Frontal cortex (tissue), 4 donors: ENCODE results near the gene FRMD4B. TPM values are rescaled to one million over a fixed set of nuclear protein-coding genes. Genes with fewer than 3 reads are reported as not detected.

Experiments used
- DNase-seq, 2 donors: peaks; one replicate each; pipeline ENCODE4 v3.0.0; 2012; ENCODE audit warnings: low spot score in 2 of 2
- FAIRE-seq: peaks from 2 replicates; lab custom pipeline; 2012; peaks lifted over from hg19 to GRCh38; lab: Jason Lieb, UNC
- total RNA-seq: library from RNA; depleted of rRNA; stranded (reverse); fragments of >200 nt; gene quantifications from one replicate; pipeline ENCODE4 v1.2.3, GENCODE V29; 2014
- donor health status: control.
- donor health status: control.
- donor health status: control.

Gene FRMD4B
- total RNA-seq, 1 donor from 2014 or later: 72.2 TPM

DNA sequence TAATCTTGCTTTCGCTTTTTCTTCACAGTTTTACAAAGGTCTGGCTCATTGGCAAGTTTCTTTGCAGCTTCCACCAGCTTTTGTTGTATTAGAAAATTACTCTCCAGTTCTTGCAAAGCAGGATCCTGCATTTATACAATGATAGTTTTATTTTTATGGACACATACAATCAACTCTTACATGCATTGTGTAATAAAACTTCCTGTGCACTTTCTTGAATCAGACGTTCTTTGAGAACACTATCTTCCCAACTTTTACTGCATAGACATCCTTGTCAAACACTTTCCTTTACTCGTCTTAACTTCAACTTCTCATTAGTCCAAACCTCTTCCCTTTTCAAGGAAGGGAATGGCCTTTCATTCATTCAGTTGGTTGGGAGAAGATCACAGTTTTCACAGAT lies 192.1 kb downstream of the FRMD4B start:
- no peak for DNase-seq
- FAIRE-seq: no peak

- DNase-seq: no peak
- FAIRE-seq: no peak
These were observed 194.4 kb downstream of the FRMD4B start for GRCh38 chr3:69191516-69191915.

GRCh38 chr3:69189487-69189886 lies 196.4 kb downstream of the FRMD4B start:
- no peak for FAIRE-seq
- no peak for DNase-seq

DNA sequence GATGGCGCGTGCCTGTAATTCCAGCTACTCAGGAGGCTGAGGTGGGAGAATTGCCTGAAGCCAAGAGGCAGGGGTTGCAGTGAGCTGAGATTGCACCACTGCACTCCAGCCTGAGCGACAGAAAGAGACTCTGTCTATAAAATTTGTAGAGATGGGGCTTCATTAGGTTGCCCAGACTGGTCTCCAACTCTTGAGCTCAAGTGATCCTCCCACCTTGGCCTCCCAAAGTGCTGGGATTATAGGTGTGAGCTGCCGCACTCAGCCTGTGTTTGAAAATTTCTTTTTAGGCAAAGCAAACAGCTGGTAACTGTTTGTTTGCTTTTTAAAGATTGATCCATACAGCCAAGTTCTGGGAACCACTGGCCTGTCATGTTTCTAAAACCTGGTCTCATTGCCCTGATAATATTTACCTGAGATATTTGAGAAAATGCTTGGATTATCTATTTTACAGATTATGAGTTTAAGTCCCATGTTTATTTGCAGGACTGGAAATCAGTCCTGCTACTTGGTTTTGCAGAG lies 199.3 kb downstream of the FRMD4B start:
- no peak for FAIRE-seq

GRCh38 chr3:69182588-69183316 lies 203.1 kb downstream of the FRMD4B start:
- FAIRE-seq (no peak), DNase-seq (no peak)

More for the DNA sequence above, 199.3 kb downstream of the FRMD4B start:
- DNase-seq: no peak

DNA sequence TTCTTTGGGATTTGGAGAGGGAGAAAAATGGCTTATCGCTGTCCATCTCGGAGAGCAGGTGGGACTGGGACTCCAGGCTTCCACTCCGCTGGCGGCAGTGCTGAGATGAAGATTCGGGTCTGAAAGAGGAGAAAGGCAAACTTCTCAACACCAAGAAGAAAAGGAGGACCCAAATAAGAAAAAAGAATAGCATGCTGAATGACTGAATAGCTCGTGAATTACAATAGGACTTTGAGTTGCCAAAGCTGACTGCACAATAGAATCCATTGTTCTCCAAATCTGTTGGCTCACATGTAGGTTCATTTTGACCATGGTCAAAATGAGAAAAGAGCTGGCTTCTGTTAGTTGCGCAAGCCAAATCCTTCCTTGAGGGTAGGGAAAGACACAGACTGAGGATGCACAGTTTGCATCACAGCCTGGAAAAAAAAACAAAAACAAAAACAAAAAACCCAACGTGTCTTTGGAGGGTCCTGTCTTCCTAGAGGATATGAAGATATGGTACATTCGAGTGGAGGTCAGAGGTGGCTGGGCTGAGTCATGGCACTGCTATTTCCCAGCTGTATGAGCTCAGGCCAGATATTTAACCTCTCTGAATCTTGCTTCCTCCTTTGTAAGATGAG lies 204.2 kb downstream of the FRMD4B start:
- no peak for DNase-seq
- FAIRE-seq: peak; percentile 24

GRCh38 chr3:69180869-69181591 lies 204.9 kb downstream of the FRMD4B start:
- no peak for FAIRE-seq
- no peak for DNase-seq

DNA sequence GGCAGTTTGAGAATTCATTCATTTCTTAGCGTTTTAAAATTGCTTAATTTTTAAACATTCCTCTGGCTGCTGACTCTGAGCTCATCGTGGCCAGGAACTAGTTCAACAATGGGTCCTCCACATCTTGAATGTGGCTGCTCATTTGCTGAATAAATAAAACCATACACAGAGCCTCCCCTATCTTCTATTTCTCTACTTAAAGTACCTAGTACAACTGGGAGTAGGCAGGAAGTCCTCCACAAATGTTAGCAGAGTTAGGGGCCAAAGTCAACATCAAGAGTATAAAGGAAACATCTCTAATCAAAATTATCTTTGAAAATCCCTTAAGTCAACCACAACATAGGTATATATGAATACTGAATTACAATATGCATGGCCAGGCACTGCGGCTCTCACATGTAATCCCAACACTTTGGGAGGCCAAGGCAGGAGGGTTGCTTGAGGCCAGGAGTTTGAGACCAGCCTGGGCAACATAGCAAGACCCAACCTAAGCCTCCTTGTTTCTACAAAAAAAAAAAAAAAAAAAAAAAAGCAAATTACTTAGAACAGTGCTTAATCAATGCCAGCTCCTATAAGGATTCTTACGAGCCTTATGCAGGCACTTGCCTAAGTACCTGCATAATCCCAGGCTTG lies 206.0 kb downstream of the FRMD4B start:
- FAIRE-seq (no peak), DNase-seq (no peak)

- DNase-seq (no peak), FAIRE-seq (no peak)
These were observed 206.8 kb downstream of the FRMD4B start for GRCh38 chr3:69178838-69179739.

GRCh38 chr3:69178082-69178481 lies 207.8 kb downstream of the FRMD4B start:
- no peak for FAIRE-seq
- no peak for DNase-seq

DNA sequence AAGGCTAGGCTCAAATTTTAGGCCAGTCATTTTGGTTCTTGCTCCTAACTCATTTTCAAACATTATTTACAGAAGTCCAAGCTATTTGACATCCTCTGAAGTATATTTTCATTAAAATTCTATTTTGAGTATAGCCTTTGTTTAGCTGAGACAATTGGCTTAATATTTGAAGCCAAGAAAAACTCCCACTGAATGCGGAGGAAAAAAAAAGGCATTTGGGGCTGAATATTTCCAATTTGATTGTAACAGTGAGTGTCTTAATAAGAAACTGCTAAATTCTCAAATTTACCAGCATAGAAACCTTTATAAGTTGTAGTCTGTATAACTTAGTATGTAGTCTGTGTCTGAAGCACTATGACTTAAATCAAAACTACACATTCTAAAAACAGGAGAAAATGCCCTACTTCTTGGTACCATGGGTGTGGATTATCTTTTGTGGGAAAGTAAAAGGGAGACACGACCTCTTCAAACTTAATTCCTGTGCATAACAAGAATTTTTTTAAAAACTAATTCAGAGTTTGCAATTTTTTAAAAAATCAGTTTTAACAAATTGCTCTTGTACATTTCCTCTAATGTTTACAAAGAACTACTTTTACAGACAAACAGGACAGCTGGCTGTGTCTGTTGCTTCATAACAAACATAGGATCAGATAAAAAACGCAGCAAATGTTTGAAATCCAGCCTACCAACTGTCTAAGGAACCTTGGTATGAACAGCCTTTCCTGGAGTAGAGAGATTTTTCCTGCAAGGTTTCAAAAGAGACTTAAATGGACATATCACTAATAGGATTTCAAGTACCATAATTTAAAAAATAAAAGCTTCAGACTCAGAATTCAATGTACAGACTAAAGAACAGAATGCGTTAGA lies 210.8 kb downstream of the FRMD4B start:
- peak; percentile 44 for FAIRE-seq

GRCh38 chr3:69174445-69174844 lies 211.4 kb downstream of the FRMD4B start:
- no peak for DNase-seq
- FAIRE-seq: no peak

More for the DNA sequence above, 210.8 kb downstream of the FRMD4B start:
- no peak for DNase-seq

- FAIRE-seq: peak; percentile 10
- no peak for DNase-seq
These were observed 213.8 kb downstream of the FRMD4B start for GRCh38 chr3:69172058-69172457.

DNA sequence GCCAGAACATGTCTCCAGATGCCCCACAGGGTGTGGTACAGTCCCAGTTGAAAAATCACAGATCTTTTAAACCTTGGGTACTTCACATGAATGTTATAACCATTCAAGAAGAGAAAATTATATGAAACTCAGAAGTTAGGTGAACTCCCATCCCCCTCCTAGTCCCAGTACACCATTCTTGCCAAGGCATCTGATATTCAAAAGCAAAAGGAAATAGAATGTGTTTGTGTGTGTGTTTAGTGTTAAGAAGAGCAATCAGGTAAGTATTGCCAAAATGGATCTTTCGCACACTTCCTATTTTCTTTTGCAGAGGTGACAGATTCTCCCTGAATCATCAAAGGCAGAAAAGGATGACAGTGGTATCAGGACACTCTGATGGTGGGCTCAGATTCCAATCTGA lies 219.4 kb downstream of the FRMD4B start:
- no peak for DNase-seq

DNA sequence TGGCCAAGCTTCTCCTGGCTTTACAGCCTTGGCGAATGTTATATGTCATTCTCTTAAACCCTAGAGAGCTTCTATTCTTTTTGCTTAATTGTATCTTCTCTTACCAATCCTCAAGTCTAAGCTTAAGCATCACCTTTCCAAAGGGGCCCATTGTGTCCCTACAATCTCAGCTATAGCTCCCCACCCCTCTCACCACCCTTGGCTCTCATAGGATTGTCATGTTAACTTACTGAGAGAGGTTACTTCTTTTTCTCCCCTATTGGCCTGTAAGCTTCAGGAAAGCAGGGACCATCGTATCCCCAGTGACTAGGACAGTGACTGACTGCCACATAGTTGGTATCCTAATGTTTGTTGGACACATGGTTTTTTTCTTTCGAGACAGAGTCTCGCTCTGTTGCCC lies 220.1 kb downstream of the FRMD4B start:
- DNase-seq (no peak), FAIRE-seq (no peak)

More for the DNA sequence above, 219.4 kb downstream of the FRMD4B start:
- FAIRE-seq: no peak

DNA sequence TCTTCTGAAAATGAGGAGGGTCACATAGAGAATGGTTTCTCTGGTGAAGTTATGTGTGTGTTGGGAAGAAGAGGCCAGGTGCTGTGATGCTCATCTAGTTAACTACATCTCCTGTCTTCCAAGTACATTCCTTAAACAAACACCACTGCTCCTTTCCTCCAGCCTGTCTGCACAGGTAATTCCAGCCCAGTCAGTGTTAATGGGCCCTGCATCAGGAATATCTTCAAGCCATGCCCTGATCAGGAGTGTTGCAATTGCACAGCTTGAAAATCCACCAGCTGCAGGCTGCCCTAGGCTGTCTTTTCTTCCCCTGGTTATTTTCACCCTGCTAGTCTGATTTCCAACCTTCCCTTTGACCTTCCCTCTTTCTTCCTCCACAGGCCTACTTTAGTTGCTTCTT lies 221.6 kb downstream of the FRMD4B start:
- no peak for FAIRE-seq

DNA sequence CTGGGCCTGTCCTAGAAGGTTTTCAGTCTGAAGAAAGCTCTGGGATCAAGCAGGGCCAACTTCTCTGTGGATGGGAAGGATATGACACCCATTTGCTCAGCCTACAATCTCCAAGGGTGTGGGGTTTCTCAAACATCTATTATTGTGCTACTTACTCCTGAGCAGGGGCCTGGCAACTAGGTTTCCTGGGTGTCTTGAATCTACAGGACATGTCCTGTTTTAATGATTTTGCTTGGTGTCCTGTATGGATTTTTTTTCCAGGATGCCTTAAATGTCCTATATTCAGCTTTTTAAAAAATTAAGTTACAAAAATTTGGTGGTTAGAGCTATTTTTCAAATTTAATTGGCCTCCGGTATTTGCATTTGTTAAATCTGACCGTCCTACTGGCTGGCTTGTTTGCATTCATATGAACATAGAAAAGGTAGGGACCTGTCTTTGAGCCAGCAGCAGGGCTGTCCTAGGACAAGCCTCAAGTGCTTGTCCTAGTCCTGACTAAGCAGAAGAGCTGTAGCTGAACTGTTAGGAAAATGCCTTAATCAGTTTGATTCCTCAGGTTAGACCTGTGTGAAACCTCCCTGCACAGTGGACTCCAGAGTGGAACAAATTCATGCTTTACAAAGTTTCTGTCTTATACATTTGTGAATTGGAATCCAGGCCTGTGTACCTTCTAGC lies 223.4 kb downstream of the FRMD4B start:
- no peak for DNase-seq
- FAIRE-seq: no peak

More for the DNA sequence above, 221.6 kb downstream of the FRMD4B start:
- DNase-seq: no peak
